GM21825 (cell line): ENCODE results near the gene SLC1A2.

Experiments used
- ATAC-seq: cut with Tn5 transposase; IDR thresholded peaks from one replicate; pipeline ENCODE4 v1.9.1; 2021; ENCODE audit warnings: mild to moderate bottlenecking, moderate library complexity; ENCODE audit not compliant: unreplicated experiment

Gene SLC1A2

GRCh38 chr11:35330156-35330889, 89.0 kb downstream of the SLC1A2 start:
- no peak for ATAC-seq

- ATAC-seq: no peak
These were observed 91.5 kb downstream of the SLC1A2 start for GRCh38 chr11:35327829-35328228.

GRCh38 chr11:35326266-35326879, 93.0 kb downstream of the SLC1A2 start:
- no peak for ATAC-seq

GRCh38 chr11:35324981-35325380, 94.4 kb downstream of the SLC1A2 start:
- ATAC-seq: no peak

GRCh38 chr11:35324183-35324886, 95.0 kb downstream of the SLC1A2 start:
- no peak for ATAC-seq

- ATAC-seq: no peak
These were observed 96.1 kb downstream of the SLC1A2 start for GRCh38 chr11:35323076-35323868.

- no peak for ATAC-seq
These were observed 96.9 kb downstream of the SLC1A2 start for GRCh38 chr11:35322318-35322979.

- no peak for ATAC-seq
These were observed 97.6 kb downstream of the SLC1A2 start for GRCh38 chr11:35321532-35322317.

GRCh38 chr11:35321111-35321510, 98.2 kb downstream of the SLC1A2 start:
- ATAC-seq: no peak

GRCh38 chr11:35318977-35319925, 100.1 kb downstream of the SLC1A2 start:
- peak; percentile 64 for ATAC-seq

GRCh38 chr11:35318309-35318708, 101.0 kb downstream of the SLC1A2 start:
- no peak for ATAC-seq

GRCh38 chr11:35317253-35317652, 102.1 kb downstream of the SLC1A2 start:
- ATAC-seq: no peak

GRCh38 chr11:35316161-35316560, 103.2 kb downstream of the SLC1A2 start:
- no peak for ATAC-seq

- peak; percentile 9 for ATAC-seq
These were observed 105.6 kb downstream of the SLC1A2 start for GRCh38 chr11:35313760-35314153.

GRCh38 chr11:35313066-35313759, 106.1 kb downstream of the SLC1A2 start:
- ATAC-seq: peak; percentile 90

- ATAC-seq: no peak
These were observed 108.0 kb downstream of the SLC1A2 start for GRCh38 chr11:35311331-35311730.

GRCh38 chr11:35308157-35308556, 111.2 kb downstream of the SLC1A2 start:
- no peak for ATAC-seq

- no peak for ATAC-seq
These were observed 112.1 kb downstream of the SLC1A2 start for GRCh38 chr11:35307221-35307621.
